Measurements from ENCODE around the gene LILRB2.
"Not testable (repeated sequence)": the region's sequence is repeated elsewhere in the genome, so short reads cannot be mapped to it uniquely, and the experiment has no call there.

LILRB2 gene

GRCh38 chr19:54273821-54274220, 7.1 kb downstream of the LILRB2 start:
- no peak for DNase-seq (ENCODE audit: low read depth in 2 of 2)

- not testable (repeated sequence) for DNase-seq (ENCODE audit: low read depth in 2 of 2)
Measured at GRCh38 chr19:54272181-54272580, 8.7 kb downstream of the LILRB2 start.

DNA sequence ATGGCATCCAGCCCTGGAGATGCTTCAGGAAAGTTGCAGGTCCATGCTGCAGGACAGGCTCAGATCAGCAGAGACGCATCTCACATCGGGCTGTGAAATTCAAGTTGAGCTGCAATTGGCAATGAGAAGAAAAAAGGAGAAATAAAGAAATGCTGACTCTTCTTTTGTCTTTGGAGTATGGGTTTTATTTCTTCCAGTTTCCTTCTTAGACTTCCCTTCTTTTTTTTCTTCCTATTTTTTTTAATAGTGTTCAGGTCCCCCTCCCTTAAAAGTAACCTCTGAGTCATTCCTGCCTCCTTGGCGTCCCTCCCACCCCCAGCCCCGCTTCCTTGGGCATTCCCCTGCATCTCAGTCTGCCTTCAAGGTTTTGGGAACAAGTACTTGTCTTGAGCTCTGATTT, 9.3 kb downstream of the LILRB2 start:
- DNase-seq (ENCODE audit: low read depth in 2 of 2) = not testable (repeated sequence)

GRCh38 chr19:54271106-54271505, 9.8 kb downstream of the LILRB2 start:
- no peak for DNase-seq (ENCODE audit: low read depth in 2 of 2)

DNA sequence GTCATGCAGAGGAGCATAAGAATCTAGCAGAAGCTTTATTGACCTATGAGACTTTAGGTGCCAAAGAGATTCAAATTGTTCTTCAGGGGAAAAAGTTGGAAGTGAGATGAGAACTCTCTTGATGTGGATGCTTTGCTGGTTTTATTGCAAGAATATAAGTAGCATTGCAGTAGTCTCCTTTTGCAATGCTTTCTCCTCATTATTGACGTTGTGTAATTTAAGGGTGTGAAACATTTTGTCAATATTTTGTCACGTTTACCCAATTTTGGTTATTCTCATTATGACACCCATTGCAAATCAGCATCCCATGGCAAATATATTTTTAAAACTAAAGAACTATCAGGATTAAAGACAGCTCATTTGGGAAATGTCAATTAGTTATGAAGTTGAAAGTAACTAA, 12.0 kb downstream of the LILRB2 start:
- no peak for DNase-seq (ENCODE audit: low read depth in 2 of 2)

DNA sequence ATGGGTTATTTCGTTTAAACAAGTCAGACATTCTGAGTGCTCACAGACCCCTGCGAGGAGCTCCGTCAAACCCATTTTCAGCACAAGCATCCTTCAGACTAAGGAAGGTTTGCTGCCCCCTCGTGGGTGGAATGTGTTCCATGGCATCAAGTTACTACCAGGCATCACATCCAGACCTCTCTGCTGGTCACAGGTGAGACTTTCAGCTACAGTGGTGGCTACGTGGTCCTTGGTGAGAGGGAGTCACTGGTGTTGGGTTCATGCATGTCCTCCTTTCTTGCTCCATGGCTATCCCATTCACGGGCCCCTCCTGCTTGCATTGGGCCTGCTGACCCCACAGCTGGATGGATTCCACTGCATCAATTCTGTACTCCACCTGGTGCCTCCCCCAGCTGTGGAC, 14.8 kb downstream of the LILRB2 start:
- DNase-seq (ENCODE audit: low read depth in 2 of 2) = peak; percentile 58 to 78

DNA sequence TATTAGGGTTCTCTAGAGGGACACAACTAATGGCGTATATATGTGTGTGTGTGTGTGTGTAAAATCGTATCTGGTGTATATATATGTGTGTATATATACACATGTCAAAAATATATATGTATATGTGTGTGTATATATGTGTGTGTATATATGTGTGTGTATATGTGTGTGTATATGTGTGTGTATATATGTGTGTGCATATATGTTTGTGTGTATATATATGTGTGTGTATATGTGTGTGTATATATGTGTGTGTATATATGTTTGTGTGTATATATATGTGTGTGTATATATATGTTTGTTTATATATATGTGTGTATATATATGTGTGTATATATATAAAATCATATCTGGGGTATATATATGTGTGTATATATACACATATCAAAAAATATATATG, 18.4 kb downstream of the LILRB2 start:
- DNase-seq (ENCODE audit: low read depth in 2 of 2) = no peak

GRCh38 chr19:54262066-54262465, 18.8 kb downstream of the LILRB2 start:
- no peak for DNase-seq (ENCODE audit: low read depth in 2 of 2)

GRCh38 chr19:54257116-54257480, 23.8 kb downstream of the LILRB2 start, which contains the start of gene LILRB5:
Gene LILRB5, minus strand, starts transcription at chr19:54257273. Its CDS starts 80 bp downstream, at chr19:54257193.
- DNase-seq (ENCODE audit: low read depth in 2 of 2) = no peak

- no peak for DNase-seq (ENCODE audit: low read depth in 2 of 2)
Measured at GRCh38 chr19:54256250-54257115, 24.4 kb downstream of the LILRB2 start.

DNA sequence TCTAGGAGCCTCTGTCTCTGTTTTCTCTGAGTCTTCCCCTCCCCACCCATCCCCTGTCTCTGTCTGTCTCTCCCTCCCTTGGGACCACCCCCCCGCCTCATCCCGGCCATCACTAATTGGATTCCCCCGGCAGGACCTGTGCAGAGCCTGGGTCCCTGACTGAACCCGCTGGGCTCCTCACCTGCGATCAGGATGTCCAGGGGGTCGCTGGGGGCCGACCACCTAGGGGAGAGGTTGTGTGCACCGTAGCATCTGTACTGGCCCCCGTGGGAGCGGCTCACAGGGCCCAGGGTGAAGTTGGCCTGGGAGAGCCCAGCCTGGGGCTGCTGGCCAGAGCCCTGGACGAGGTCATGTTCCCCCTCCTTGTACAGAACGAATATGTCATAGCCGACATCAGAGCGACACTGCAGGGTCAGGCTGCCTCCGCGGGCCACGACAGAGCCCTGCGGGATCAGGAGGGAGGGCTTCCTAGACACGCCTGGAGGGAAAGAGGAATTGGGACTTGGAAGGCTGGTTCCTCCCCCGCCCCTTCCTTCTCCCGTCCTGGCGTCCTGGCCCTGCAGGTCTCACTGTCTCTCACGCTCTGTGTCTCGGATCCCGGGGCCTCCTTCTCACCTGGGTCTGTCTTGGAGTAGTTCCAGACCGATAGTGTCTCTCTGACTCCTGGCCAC, 25.7 kb downstream of the LILRB2 start:
- DNase-seq (ENCODE audit: low read depth in 2 of 2) = no peak

DNA sequence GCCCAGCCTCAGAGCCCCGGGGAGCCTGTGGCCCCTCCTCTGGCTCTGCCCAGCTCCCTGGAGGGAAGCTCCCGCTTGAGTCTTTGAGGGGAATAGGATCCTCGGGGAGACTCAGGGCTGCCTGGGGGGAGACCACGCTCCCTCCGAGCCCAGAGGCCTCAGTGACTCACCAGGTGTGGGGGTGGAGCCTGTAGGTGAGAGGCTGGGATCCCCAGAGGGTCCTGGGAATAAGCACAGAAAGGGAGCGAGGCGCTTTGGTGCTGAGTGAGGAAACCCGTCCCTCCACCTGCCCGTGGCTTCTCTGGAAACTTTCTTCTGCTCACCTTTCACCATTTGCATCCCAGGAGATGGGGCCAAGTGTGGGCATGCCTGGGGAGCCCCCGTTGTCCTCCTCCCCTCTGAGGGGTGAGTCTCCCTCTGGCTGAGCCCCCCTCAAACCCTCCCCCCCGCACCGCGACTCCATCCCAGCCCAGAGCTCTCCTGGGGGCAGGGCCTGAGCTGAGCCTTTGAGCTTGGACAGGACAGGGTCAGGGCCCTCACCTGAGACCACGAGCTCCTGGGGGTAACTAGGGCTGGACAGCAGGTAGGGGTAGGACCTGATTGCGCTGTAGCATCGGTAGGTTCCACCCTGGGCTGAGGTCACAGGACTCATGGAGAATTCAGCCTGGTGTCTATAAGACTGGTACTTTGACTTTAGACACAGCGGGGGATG, 26.6 kb downstream of the LILRB2 start:
- no peak for DNase-seq (ENCODE audit: low read depth in 2 of 2)

DNA sequence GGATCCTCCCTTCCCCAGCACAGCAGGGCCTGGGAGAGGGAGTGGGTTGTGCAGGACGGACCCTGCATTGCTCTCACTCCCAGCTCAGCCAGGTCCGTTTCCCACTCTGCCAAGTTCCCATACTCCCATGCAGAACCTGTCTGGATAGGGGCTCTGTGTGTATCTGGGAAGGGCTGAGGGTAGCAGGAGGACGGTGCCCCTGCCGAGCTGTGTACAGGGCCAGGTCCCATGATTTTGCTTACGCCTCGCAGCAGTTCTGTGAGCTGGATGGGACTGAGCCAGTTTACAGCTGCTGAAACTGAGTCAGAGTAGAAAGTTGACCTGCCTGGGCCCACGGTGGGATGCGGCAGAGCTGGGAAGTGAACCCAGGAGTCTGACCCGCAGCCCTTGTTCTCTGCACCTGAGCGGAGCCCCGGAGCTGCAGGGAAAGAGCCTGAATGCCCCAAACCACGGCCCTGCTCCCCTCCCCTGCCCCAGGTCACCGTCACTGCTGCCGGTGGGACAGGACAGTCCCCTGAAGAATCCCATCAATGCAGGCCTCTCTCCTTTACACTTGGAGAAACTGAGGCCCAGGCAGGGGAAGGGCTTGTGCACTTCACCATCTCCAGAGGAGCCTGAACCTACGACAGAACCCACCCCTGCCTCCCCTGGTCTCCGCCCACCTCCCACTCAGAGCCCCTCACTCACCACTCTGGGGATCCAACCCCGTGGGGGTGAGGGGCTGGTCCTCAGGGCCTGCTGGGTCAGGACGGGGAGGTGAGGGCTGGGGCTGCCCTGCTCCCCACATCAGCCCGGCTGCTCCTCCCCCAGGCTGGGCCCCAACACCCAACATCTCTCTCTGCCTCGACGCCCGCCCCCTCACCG, 27.3 kb downstream of the LILRB2 start:
- no peak for DNase-seq (ENCODE audit: low read depth in 2 of 2)

- DNase-seq (ENCODE audit: low read depth in 2 of 2) = no peak
Measured at GRCh38 chr19:54252845-54253244, 28.1 kb downstream of the LILRB2 start.

GRCh38 chr19:54252243-54252642, 28.7 kb downstream of the LILRB2 start:
- DNase-seq (ENCODE audit: low read depth in 2 of 2) = no peak

DNA sequence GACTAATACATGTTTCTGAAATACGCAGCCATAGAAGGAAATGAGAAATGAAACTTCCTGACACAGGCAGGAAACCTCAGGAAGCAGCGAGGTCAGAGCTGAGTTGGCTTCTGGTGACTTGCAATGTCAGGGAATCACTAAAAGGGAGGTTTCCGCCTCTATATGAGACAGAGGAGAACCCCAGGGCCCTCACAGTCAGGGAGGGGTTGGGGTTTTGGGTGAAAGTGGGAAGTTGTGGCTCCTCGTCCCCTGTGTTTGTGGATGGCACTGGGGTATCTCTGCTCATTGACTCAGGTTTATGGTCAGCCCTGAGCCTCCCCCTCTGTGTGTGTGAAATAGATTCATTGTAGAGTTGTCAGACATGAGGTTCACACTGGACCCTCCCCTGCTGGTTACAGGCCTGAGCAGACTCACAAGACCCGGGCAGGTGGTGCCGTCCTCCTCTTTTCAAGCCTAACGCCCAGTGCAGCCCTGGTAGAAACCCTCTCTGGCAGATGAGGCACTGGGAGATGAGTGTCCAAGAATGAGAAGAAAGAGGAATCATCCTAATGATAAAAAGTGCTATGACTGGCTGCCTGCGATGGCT, 32.8 kb downstream of the LILRB2 start:
- DNase-seq (ENCODE audit: low read depth in 2 of 2) = peak; percentile 30 to 39

- no peak for DNase-seq (ENCODE audit: low read depth in 2 of 2)
Measured at GRCh38 chr19:54247106-54247930, 33.6 kb downstream of the LILRB2 start.

- DNase-seq (ENCODE audit: low read depth in 2 of 2) = no peak
Measured at GRCh38 chr19:54245936-54246335, 35.0 kb downstream of the LILRB2 start.

- DNase-seq (ENCODE audit: low read depth in 2 of 2) = not testable (repeated sequence)
Measured at GRCh38 chr19:54243809-54244208, 37.1 kb downstream of the LILRB2 start.

DNA sequence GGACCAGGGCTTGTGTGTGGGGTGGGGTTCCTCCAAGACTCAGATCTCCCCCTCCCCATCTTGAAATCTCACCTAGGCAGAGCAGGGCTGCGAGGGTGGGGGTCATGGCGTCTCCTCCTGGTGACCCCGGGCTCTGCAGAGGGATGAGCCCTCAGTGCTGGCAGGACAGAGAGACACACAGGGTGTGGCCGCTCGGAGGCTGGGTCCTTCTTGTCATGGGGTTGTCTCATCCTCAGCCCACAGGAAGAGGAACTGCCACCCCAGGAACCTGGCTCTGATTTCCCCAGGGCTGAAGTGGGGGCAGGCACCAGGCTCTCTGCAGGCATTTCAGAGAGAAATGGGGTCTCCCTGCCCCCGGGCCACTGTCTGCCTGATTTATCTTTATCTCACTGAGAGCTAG, 38.3 kb downstream of the LILRB2 start, which contains the start of gene LILRA6:
TSS of gene LILRA6 (minus strand) at position 145 of the 400 bp plus-strand sequence.
- not testable (repeated sequence) for DNase-seq (ENCODE audit: low read depth in 2 of 2)

All from stimulated activated CD4-positive, alpha-beta T cell treated with anti-CD3 and anti-CD28 coated beads, Interleukin-15, amount 100 ng/mL, for 48 hours (primary cell).